GM19372 (cell line): ENCODE measurements around the gene DBN1.

Experiments used
- ATAC-seq: cut with Tn5 transposase; IDR thresholded peaks from one replicate; pipeline ENCODE4 v1.9.1; 2021; ENCODE audit warnings: mild to moderate bottlenecking, low read depth, moderate library complexity; ENCODE audit not compliant: unreplicated experiment

The DBN1 gene

DNA sequence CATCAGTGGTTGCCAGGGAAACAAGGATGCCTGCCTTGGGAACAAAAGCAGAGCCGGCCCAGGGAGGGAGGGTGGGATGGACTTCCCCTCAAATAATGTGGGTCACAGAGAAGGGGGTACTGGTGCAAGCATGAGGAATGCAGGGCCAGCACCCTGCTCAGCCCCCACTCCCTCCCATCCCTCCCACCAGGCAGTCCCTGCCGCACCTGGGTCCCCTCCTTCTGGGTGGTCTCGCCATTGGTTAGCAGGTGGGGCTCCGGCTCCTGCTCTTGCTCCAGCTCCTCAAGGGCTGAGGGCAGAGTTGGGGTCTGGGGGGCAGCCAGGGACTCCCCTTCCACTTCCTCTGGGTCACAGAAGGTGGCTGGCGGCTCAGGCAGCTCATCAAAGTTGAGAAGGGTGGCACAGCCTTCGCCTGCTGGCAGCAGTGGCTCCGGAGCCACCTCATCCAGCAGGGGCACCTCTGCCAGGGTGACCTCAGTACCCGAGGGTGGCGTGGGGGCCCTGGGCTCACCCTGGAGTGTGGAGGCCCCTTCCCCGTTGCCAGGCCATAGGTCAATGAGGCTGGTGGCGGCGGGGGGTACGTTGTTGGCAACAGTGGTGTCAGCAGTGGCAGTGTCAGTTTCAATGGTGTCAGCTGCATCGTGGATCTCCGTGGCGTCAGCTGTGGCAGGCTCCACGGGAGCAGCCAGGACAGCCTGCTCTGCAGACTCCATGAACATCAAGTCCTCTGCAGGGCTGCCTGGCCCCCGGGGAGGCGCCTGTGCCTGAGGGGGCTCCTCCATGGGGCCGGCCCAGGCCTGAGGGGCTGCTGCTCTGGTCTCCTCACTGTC is 15.4 kb downstream of the DBN1 start:
- ATAC-seq, result no peak

DNA sequence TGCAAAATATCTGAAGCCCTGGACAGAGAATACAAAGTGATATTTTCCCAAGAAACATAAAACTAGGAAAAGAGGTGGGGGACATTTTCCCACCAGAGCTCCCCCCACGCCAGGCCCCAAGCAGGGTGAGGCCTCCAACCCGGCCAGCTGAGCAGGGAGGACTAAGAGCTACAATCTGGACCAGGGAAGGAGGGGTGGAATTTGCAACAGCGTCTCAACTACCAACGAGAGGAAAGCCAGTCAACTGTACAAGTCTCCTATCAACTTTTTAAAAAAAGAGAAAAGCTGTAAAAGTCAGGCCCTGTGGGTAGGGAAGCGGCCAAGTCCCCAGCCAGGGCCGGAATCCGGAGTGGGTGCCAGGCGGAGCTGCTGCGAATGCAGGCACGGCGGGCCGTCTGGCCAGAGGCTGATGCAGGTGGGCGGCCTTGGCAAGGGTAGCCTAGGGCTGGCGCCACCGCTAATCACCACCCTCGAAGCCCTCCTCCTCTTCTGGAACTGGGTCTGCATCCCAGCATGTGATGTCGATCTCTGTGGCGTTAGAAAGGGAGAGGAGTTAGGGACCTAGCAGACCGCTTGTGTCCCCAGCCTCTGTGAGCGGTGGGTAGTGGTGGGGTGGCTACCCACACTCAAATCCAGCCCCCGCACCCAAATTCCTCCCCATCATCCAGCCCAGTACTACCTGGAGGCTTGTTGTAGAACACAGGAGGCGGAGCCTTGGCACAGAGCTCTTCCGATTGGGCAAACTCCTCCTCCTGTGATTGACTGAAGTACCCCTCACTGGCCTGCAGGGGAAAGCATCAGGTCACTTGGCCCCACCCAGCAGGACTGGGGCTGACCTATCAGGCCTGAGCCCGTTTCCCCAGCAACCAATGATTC is 16.2 kb downstream of the DBN1 start:
- peak; percentile 41 for ATAC-seq

DNA sequence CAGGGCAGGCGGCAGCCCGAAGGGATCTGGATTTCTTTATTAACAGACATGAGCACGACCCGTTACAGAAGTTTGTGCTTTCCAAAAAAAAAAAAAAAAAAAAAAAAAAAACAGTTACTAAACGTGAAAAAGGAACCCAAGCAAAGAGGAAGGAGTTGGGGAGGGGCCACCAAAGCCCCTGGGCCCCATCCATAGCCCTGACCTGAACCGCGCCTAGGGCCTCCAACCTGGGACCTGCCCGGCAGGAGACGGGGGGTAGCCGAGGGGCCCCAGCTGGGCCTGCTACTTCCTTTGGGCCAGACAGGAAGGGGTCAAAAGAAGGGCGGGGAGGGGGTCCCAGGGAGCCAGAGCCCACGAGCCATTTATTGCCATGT is 16.9 kb downstream of the DBN1 start:
- ATAC-seq, result no peak

DNA sequence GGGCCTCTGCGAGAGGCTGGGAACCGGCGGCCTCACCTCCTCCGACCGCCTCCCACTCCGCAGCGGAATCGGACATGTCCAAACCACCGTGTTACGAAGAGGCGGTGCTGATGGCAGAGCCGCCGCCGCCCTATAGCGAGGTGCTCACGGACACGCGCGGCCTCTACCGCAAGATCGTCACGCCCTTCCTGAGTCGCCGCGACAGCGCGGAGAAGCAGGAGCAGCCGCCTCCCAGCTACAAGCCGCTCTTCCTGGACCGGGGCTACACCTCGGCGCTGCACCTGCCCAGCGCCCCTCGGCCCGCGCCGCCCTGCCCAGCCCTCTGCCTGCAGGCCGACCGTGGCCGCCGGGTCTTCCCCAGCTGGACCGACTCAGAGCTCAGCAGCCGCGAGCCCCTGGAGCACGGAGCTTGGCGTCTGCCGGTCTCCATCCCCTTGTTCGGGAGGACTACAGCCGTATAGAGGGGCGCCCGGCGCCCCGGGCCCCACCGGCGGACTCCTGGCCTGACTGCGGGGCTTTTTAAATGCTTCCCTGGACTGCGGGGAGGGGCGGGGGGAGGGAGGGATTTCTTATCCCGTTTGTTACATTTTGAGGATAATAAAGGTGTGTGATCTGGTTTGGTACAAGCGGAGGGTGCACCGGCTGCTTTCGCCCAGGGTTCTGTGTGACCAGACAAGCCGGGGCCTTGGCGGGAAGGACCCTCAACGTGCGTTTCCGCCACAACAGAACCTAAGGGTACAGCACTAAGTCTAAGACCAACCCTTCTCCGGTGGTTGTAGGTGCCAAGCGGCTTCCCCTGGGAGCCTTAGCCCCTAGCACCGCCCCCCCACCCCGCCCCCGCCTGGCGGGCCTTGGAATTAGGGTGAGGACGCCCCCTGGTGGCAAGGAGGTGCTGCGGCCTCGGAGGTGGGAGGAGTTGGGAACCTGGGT is 17.5 kb downstream of the DBN1 start:
- peak; percentile 11 for ATAC-seq

DNA sequence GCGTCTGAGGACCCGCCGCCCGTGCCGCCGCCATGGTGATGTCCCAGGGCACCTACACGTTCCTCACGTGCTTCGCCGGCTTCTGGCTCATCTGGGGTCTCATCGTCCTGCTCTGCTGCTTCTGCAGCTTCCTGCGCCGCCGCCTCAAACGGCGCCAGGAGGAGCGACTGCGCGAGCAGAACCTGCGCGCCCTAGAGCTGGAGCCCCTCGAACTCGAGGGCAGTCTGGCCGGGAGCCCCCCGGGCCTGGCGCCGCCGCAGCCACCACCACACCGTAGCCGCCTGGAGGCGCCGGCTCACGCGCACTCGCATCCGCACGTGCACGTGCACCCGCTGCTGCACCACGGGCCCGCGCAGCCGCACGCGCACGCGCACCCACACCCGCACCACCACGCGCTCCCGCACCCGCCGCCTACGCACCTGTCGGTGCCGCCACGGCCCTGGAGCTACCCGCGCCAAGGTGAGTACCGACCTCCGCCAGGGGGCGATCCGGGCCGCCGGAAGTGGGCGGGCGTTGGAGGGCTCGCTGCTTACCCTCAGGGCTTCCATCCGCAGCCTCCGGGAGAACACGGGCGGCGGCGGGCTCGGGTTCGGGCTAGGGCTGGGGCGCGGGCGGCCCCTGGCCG is 18.3 kb downstream of the DBN1 start:
- peak; percentile 48 for ATAC-seq

DNA sequence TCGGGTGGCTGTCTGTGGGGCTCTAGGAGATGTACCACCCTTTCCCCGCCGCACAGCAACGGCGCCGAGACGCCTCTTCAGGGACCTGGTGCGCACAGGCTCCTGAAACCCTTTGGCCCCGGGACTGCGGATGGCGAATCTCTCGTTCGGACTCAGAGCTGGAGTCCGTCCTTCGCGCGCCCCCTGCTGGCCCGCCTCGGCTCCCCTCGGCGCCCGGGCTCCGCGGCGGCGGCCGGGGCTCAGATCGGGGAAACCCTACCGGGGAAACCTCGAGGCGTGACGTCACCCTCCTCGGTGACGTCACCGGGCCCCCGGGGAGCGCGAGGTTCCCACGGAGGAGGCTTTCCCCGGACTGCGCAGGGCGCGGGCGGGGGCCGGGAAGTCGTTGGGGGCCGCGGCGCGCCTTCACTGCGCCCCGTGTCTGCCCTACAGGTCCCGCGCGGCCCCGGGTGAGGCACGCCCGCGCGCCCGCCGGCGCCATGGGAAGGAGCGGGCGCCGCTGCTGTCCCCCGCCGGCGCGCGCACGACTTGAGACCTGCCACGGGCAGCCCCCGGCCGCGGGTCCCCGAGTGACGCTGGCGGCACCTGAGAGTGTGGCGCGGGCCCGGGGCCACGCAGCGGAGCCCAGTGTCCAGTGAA is 18.9 kb downstream of the DBN1 start:
- peak; percentile 46 for ATAC-seq

DNA sequence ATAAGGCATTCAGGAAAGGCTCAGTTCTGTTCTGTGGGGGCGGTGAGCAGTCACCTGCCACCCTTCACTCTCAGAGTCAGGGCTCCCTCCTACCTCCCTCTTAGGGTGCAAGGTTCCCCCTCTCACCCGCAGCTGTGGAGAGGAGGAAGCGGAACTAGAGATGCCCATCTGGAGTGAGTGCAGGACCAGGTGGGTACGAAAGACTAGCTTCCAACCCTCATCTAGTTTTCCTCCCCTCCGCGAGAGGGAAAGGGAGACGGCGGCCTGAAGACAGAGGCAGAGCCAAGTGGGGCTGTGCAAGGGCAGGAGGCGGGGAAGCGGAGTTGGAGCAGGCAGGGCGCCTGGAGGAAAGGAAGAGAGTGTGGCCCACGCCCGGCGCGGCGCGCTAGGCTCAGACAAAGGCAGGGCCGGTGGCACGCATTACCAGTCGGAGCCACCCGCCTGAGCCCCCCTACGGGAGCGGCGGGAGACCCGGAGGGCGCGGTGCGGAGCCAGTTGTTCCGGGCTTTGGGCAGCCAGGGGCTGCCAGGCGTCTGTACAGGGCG is 19.5 kb downstream of the DBN1 start:
- ATAC-seq, result no peak

DNA sequence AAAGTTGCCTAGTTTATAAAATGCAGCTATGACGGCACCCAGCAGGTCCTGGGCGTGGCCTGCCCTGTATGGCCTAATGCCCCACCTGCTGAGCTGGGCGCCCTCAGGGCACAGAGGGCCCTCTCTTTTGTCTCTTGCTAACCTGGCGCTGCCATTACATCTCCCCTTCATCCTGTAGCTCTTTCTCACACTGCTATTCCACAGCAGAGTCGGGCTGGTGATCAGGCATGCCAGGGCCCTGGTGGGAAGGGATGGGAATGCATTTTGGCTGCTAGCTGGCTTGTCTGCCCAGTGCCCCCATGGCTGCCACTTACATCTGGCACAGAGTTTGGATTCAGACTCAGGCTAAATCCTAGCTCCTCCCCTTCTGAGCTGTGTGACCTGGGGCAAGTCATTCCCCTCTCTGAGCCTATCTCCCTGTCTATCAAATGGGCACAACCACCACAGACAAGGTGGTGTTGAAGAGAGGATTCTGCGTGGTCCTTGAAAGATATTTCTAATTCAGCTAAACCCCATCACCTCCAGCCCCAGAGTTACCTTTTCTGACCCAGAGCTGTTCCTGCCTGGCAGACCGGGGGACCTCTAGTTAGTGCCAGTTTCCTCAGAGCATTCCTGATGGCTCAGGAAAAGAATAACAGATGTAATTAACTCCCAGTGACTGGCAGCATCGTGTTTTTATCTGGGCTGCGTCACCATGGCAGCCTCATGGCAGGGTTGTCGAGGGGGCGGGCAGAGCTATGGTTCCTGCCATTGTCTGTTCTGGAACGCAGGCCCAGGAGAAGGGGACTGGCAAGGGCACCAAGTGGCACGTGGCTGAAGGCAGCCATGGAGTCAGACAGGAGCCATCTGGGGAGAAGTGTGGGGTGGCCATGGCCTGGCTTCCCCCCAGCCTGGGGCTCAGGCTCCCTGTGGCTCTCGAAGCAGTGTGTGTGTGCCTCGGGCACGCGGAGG is 20.5 kb downstream of the DBN1 start:
- ATAC-seq, result no peak

DNA sequence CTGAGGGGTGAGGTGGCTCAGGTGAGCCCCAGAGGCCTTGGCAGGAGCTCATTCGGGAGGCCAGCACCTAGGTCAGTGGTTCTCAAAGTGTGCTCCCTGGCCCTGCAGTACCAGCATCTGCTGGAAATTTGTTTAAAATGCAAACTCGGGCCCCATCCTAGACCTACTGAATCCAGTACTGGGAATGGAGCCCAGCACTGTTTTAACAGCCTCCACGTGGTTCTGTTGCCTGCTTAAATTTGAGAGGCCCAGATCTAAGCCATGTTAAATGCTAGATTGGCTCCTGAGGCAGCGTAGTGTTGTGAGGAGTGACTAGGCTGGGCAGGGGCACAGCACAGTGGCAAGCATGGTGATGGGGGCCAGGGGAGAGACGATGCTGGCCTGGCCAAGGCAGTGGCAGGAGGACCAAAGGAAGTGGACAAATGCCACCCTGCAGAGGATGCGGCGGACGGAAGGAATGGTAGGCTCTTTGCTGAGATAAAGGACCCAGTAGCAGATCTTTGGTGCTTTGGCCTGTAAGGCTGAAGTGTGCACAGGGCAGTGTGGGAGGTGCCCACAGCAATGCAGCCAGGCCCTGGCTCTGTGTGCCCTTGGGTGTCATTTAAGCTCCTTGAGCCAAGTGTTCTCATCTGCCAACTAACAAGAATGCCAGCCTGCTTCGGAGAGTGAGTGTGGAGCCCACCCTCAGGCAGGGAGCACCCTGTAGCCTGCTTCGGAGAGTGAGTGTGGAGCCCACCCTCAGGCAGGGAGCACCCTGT is 22.6 kb downstream of the DBN1 start:
- ATAC-seq, result no peak

DNA sequence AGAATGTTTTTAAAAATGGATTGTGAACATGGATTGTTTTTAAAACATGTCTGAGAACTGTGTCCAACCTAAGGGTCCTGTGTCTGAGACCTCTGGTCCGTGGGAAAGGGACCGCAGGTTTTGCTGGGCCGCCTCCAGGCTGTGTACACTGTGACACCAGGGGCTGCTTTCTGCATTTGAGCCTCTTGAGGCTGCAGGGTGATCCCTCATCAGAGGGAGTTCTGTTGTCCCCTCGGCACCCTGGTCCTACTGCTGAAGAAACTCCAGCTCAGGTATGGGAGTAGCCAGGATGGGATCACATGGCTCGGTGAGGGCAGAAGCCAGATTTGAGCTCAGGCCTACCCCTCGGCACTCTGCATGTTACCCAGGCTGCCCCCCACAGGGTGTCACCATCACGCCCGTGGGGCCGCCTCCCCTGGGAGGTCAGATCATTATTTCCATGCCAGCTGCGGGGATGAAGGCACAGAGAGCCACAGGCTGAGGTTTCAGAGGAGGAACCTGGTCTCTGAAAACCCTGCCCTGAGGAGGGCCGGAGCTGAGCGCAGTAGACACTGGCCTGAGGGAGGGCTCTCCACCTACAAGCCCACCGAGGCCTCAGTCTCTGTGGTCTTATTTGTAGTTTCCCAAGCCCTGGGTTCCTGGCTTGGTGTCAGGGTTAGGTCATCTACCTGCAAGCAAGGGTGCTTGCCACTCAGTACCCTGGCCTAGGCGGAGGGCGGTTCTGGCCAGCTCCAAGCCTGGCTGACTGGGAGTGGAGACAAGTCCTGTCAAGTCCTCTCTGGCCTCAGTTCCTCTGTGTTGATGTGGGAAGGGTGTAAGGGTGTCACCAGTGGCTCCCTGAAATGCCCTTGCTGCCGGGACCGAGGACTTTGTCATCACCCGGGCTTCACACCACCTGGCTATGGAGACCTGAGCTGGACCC is 24.0 kb downstream of the DBN1 start:
- ATAC-seq, result no peak

DNA sequence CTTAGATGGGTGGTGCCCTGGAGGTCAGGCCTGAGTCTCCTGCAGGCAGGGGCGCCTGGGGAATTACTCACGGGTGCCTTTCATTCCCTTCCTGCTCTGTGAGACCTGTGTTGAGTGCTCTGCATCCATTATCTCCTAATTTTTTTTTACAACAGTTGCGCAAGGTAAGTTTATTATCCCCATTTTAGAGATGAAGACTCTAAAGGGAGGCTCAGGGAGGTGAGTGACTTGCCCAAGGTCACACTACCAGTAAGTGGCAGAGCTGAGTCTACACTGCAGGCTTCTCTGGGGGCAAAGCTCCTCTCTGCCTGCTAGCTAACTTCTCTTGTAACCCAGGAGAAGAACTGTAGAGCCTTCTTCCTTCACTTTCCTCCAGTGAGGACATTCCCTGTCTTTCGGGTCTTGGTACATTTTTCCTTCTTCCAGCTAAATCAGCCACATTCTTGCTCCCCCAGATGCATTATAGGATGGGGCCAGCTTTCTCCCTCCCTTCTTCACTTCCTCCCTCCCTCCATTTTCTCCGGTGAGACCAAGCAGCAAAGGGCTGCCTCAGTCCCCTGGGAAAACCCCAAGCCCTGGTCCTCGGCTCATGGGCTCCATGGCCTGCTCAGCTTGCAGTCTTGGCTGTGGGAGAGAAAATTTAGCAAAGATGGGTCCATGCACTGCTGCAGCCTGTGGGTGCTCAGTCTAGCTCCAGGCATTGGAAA is 25.0 kb downstream of the DBN1 start:
- ATAC-seq, result no peak

DNA sequence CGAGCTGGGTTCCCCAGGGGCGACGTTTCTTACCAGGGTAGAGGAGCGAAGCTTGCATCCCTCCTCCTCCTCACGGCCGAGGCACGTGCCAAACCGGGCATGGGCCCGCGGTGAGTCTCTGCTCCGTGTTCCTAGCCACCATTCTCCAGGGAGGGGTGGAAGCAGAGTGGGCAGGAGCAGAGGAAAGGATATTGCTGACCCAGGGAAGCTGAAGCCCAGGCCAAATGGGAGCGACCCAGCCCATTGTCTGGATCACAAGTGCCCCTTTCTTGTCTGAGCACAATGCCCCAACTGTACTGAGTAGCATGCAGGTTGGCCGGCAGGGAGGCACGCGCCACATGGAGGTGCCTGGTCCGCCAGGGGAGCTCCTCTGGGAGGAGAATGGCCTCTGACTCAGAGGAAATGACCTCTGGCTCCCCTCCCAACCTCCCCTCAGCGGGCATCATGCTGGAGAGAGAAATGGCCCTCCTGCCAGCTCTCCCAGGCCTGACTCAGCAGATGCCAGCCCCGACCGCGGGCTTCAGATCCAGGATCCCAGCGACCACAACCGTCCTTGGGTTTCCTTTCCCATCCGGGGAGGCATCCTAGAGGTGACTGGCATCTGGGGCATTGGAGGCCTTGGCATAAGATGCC is 25.7 kb downstream of the DBN1 start:
- ATAC-seq, result no peak

DNA sequence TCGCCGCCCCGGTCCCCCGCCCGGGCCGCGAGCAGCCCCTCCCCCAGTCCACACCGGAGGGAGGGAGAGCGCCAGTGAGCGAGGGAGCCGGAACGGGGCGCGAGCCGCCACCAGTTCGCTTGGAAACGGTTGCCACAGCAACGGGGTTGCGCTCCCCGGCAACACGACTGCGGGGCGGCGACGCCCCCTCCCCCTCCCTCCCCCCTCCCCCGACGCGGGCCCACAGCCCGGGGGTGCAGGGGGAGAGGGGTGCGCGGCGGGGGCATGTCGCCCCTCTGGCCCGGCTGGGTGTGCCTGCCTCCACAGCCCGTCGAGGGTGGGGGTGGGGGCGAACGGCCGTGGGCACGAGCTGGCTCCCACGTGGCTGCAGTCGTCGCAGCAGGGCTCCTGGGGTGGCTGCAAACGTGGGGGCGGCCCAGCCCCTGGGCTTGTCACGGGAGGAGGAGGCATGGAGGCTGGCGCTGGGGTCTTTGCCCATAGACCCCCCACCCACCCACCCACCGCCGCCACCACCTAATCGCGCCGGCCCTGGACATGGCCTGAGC is 26.3 kb downstream of the DBN1 start:
- peak; percentile 42 for ATAC-seq

DNA sequence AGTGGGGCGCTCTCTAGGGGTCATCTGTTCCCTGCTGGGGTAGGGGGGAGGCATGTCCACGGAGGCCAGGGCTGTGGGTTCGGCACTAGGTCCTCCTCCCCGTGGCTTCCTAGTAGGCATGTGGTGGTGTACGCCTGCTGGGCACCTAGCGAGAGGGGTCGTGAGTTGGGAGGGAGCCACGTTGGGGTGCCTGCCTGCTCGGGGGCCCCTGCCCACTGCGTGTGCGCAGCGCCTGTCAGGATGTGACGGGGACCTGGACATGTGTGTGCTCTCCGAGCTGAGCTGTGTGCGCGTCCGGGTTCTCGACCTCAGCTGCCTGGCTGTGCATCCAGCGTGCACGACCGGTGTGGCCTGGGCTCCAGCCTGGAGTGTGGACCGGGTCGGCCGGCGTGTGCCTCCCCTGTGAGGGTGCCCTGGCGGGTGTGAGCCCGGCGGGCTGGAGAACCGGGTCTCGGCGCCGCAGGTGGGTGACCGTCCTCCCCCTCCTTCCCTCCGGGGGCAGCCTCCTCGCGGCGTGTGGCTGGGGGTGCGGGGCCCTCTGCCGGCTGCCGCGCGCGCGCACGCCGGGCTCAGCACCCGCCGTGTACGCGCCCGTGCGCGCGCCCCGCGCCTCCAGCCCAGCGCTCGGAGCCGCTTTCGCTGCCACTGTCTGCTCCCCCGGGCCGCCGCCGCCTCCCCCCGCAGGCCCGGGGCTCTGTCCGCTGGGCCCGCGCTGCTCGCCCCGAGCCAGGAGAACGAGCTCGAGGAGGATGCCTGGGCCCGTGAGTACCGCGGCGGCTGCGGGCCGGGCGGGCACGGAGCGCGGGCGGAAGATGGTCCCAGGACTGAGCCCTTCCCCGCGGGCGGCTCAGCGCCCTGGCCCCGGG is 27.0 kb downstream of the DBN1 start, which contains the start of gene PRR7:
Gene PRR7, plus strand, starts transcription at position 615 of the 866 bp plus-strand sequence. CDS start 8,254 bp downstream, outside the sequence.
- ATAC-seq, result peak; percentile 54
